K562 (cell line): ENCODE measurements around the gene CELSR2.

ENCODE experiments used
- CHD4 ChIP-seq: fragments of 200-600 bp; sonication (generic); IDR thresholded peaks from 3 replicates; pipeline ENCODE4 v1.6.1; 2012; ENCODE audit warnings: low read depth, mild to moderate bottlenecking, mixed read lengths, low read length, inconsistent platforms; ENCODE audit not compliant: insufficient read depth, insufficient replicate concordance, poor library complexity, severe bottlenecking
- CTCF ChIP-seq, 3 experiments: IDR thresholded peaks in 2 of 3; conservative IDR thresholded peaks in 1 of 3; 2 replicates each; pipeline ENCODE4 v1.5.1; 2011 to 2012; ENCODE audit warnings: low read length in 3 of 3, mild to moderate bottlenecking in 3 of 3, control low read depth in 2 of 3, improper control_type of control experiment in 1 of 3, inconsistent platforms in 1 of 3, low read depth in 1 of 3, mixed read lengths in 1 of 3, moderate library complexity in 1 of 3; ENCODE audit not compliant: insufficient read depth in 2 of 3
- HMG20A ChIP-seq: fragments of 450-650 bp; formaldehyde crosslinking; conservative IDR thresholded peaks from 2 replicates; pipeline ENCODE4 v1.4.0; 2020; ENCODE audit warnings: mild to moderate bottlenecking, mixed read lengths
- MEF2D ChIP-seq: conservative IDR thresholded peaks from 2 replicates; pipeline ENCODE4 v1.6.1; 2016; ENCODE audit warnings: low read depth, missing genetic modification characterization, missing compliant biosample characterization
- NFXL1 ChIP-seq: fragments of 450-650 bp; formaldehyde crosslinking; IDR thresholded peaks from 2 replicates; pipeline ENCODE4 v1.4.0; 2021; ENCODE audit warnings: mild to moderate bottlenecking
- NFYB ChIP-seq: IDR thresholded peaks from 2 replicates; pipeline ENCODE4 v1.6.1; 2011; ENCODE audit warnings: mild to moderate bottlenecking, moderate library complexity; ENCODE audit not compliant: insufficient read length; ENCODE audit errors: extremely low read depth
- POLR2A ChIP-seq: fragments of 450-650 bp; conservative IDR thresholded peaks from 2 replicates; pipeline ENCODE4 v1.6.1; 2016
- ZBTB49 ChIP-seq: sonication (generic); formaldehyde crosslinking; IDR thresholded peaks from 2 replicates; pipeline ENCODE4 v1.8.0; 2022; ENCODE audit warnings: missing genetic modification reagents, mild to moderate bottlenecking, borderline replicate concordance
- ZFP36 ChIP-seq: fragments of 150-350 bp; IDR thresholded peaks from 2 replicates; pipeline ENCODE4 v1.6.1; 2018; ENCODE audit warnings: low read length, low read depth; ENCODE audit not compliant: partially characterized antibody
- ZNF232 ChIP-seq: sonication (generic); formaldehyde crosslinking; IDR thresholded peaks from 2 replicates; pipeline ENCODE4 v1.8.0; 2022; ENCODE audit warnings: mild to moderate bottlenecking, missing genetic modification reagents
- ZNF311 ChIP-seq: fragments of 250-450 bp; sonication (Bioruptor Pico); IDR thresholded peaks from 2 replicates; pipeline ENCODE4 v1.4.0; 2020; ENCODE audit warnings: mild to moderate bottlenecking, moderate library complexity
- ZNF445 ChIP-seq: fragments of 250-450 bp; sonication (Bioruptor Pico); IDR thresholded peaks from 2 replicates; pipeline ENCODE4 v1.4.0; 2020; ENCODE audit warnings: low read depth, mild to moderate bottlenecking, moderate library complexity

GRCh38 chr1:109319114-109319513 lies 69.8 kb downstream of the CELSR2 start:
- no peak for TF ChIP-seq ZFP36
- no peak for TF ChIP-seq NFXL1 (CRISPR knock-in tag)
- TF ChIP-seq POLR2A = 0 out of 2 replicates have a peak, but pooled peaks have one; percentile 18
- no peak for TF ChIP-seq ZNF232 (CRISPR knock-in tag)
- TF ChIP-seq CHD4 = no peak
- no peak for TF ChIP-seq CTCF (IDR thresholded peaks at IDR 0.05 in 2 of 3, conservative IDR thresholded peaks at IDR 0.05 in 1 of 3; ENCODE audit: insufficient read depth in 2 of 3, low read depth in 1 of 3, low read length in 3 of 3)
- no peak for TF ChIP-seq MEF2D (tag)
- no peak for TF ChIP-seq NFYB
- TF ChIP-seq HMG20A (CRISPR knock-in tag) = no peak
- TF ChIP-seq ZBTB49 (CRISPR knock-in tag) = no peak
- TF ChIP-seq ZNF311 (CRISPR knock-in tag) = no peak
- no peak for TF ChIP-seq ZNF445 (CRISPR knock-in tag)
